Left ventricle myocardium superior (tissue), 1 donor: ENCODE results near the gene VKORC1. TPM values are rescaled to one million over a fixed set of nuclear protein-coding genes. Genes with fewer than 3 reads are reported as not detected.
"Not testable (repeated sequence)": the region's sequence is repeated elsewhere in the genome, so short reads cannot be mapped to it uniquely, and the experiment has no call there.

Experiments
- ATAC-seq: fragments of 200-7000 bp; cut with Tn5 transposase; one replicate; pipeline ENCODE4 v1.9.1; 2020; ENCODE audit warnings: mild to moderate bottlenecking, moderate library complexity
- DNase-seq: peaks from one replicate; pipeline ENCODE4 v3.0.0-alpha.2; 2020
- intact Hi-C: fragments of 100-400 bp; cut with micrococcal nuclease; formaldehyde crosslinking; loops from one replicate; pipeline ENCODE4 v1.11.0; 2022
- total RNA-seq: library from RNA; stranded (reverse); fragmentation: NEBNext Ultra II Directional; extraction: Animal tissue kit (Norgen Biotek cat#: 25700); gene quantifications from one replicate; pipeline ENCODE4 v1.2.1, GENCODE V29; 2021
- donor health status: DM: no; HTN: yes; CAD: no; lungs with severe emphysema.

VKORC1 gene
- total RNA-seq, 1 donor from 2014 or later, result 39.9 TPM

- peak; percentile 34 for DNase-seq
- intact Hi-C loops, result no loop called here
- ATAC-seq, result no peak
Observed at GRCh38 chr16:31108794-31109558, 14.4 kb upstream of the VKORC1 start.

- DNase-seq (peak; percentile 91), ATAC-seq (peak; percentile 79)
- intact Hi-C loops, result no loop called here
Observed at GRCh38 chr16:31108035-31108793, 13.6 kb upstream of the VKORC1 start, which contains the start of gene BCKDK. Gene BCKDK (plus strand): TSS chr16:31108386. CDS start chr16:31109224, 838 bp downstream.

- DNase-seq, result no peak
- no peak for ATAC-seq
- intact Hi-C loops, result no loop called here
Observed at GRCh38 chr16:31107465-31107867, 12.9 kb upstream of the VKORC1 start.

- ATAC-seq, result no peak
- no peak for DNase-seq
- intact Hi-C loops, result no loop called here
Observed at GRCh38 chr16:31106509-31107464, 12.2 kb upstream of the VKORC1 start.

DNA sequence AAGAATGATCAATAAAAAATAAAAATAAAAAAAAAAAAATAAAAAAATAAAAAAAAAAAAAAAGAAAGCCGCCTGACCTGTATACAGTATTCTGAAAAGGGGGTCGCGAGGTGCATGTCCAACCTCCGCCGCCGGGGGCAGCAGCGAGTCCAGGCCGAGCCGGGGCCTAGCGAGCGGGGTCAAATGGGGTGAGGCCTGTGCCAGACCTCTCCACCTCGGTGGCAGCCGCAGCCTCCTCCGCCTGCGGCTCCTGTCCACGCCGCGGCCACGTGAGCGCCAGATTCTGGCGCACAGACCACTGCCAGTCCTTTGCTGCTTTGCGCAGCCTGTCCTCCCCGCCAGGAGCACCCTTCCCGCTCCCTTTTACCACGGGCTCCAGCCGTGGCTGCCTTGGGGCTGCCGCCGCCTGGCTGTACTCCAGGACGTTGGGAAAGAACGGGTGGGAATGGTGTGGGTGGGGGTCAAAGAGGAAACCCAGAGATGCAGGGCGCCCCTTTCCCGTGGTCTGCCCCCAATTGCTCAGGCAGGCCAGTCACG, 11.1 kb upstream of the VKORC1 start:
- peak; percentile 94 for DNase-seq
- intact Hi-C loops, result no loop called here
- ATAC-seq, result peak; percentile 91

DNA sequence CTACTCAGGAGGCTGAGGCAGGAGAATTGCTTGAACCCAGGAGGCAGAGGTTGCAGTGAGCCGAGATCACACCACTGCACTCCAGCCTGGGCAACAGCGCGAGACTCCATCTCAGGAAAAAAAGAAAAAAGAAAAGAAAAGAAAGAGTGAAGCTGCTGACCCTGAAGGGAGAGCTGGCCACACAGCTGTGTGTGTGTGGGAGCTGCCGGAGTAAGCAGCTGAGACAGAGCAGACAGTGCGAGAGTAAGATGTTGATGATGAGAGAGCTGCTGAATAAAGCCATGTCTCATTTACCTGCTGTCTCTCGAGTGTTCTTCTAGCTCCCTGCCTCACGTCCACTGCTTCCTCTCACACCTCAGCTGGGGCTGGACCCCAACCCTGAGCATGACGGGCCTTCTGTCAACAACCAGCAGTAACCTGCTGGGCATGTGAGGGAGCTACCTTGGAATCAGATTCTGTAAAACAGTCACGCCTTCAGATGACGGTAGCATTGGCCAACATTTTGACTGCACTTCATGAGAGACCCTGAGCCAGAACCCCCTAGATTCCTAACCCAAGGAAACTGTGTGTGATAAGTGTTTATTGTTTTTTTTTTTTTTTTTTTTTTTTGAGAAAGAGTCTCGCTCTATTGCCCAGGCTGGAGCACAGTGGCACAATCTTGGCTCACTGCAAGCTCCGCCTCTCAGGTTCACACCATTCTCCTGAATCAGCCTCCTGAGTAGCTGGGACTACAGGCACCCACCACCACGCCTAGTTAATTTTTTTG, 6.5 kb upstream of the VKORC1 start:
- ATAC-seq, intact Hi-C loops, DNase-seq: not testable (repeated sequence)

DNA sequence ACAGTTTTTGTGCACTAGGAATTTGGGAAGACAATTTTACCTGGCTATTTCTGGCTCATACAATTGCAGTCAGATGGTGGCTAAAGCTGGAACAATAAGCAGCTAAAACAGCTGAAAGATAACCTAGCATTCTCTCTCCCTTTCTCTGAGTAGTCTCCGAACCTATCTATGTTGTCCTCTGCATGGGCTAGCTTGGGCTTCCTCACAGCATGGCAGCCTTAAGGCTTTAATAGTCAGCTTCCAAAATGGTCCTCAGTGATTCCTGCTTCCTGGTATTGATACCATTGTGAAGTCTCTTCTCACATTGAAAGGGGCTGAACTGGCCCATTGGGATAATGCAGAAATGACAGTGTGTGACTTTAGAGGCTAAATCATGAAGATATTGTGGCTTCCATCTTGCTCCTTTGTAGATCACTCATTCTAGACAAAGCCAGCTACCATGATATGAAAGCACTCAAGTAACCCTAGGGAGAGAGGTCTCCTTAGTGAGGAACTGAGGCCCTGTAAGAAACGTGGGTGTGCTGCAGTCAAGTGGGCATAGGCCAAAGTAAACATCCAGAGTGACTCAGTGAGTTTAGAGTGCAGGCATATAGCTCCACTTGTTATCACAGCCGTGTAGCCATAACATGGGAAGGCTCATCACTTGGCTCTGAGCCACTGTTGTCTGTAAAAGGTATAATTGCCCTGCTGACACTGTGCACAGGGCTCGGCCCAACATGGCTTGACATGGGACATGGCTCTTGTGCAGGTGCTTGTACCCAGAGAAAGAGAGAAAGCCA, 5.5 kb upstream of the VKORC1 start:
- intact Hi-C loops, result no loop called here
- ATAC-seq (no peak), DNase-seq (no peak)

DNA sequence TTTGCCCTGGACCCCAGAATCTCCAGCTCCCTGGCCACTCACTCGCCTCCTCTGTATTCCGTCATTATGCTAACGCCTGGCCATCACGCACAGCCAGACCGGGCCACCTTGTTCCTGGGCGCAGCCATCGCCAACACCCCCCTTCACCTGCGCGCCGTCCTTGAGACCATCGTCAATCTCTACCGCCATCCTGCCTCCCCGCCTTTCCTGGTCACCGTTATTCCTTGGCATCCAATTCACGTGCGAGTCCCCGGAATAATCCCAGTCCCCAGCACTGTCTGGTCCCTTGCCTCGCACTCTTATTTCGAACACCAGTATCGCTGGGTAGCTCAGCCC, 541 bp downstream of the VKORC1 start:
- no peak for DNase-seq
- intact Hi-C loops, result no loop called here
- ATAC-seq, result peak; percentile 13

- no peak for ATAC-seq
- no peak for DNase-seq
- intact Hi-C loops, result no loop called here
Observed at GRCh38 chr16:31093132-31093703, 1.4 kb downstream of the VKORC1 start.

- ATAC-seq, result no peak
- intact Hi-C loops, result no loop called here
Observed at GRCh38 chr16:31092330-31092729, 2.3 kb downstream of the VKORC1 start.

GRCh38 chr16:31090540-31090939, 4.1 kb downstream of the VKORC1 start:
- ATAC-seq (no peak), DNase-seq (no peak)
- intact Hi-C loops, result no loop called here

More at GRCh38 chr16:31092330-31092729, 2.3 kb downstream of the VKORC1 start:
- no peak for DNase-seq

DNA sequence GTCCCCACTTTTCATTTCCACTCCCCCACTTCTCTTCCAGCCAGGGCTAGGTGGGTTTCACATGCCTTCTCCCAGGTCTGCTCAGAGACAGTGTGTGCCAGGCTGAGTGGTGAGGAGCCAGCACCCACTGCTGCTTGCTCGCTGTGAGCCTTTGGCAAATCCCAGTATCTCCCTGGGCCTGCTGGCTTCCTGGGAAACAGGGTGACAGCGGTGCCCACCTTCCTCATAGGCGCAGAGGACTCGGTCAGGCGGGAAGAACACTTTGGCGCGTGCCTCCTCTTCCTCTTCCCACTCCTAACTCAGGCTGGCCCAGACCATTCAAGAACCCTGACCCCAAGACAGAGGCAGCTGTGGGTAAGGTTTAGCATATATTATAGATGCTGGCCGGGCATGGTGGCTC, 5.4 kb downstream of the VKORC1 start:
- ATAC-seq, result no peak
- intact Hi-C loops, result no loop called here
- DNase-seq, result no peak

DNA sequence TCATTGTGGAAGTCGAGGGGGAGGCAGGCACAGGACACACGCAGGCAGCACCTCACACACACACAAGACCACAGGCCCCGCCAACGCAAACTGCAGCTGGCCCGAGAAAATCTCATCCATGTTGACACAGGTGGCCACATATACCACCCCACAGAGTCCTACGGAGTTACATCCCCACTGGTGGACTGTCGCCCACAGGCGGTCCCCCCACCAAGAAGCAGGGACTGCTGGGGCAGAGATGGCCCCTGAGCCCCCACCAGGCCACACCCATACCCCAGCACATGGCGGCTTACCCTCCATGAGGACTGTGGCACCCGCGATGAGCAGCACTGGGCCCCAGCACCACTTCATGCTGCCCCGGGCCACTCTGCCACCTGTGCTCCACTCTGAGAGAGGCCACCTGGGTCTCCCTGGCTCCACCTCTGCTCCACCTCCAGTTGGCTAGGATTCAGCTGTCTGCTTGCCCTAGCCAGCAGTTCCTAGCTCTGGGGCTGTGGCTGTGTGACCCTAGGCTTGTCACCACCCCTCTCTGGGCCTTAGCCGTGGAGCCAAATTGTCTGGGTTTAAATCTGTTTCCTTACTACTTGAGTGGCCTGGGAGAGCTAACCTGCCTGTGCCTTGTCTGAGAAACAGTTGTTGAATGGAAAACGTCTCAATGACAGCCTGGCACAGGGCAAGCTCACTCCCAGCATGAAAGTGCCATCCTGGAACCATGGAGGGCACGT, 6.0 kb downstream of the VKORC1 start, which contains the start of gene PRSS53:
Gene PRSS53, minus strand, starts transcription at position 485 of the 725 bp plus-strand sequence. Its CDS starts 134 bp downstream, at position 351.
- DNase-seq, result no peak
- intact Hi-C loops, result no loop called here
- no peak for ATAC-seq

GRCh38 chr16:31087971-31088370, 6.6 kb downstream of the VKORC1 start:
- no peak for DNase-seq
- intact Hi-C loops, result no loop called here
- no peak for ATAC-seq

DNA sequence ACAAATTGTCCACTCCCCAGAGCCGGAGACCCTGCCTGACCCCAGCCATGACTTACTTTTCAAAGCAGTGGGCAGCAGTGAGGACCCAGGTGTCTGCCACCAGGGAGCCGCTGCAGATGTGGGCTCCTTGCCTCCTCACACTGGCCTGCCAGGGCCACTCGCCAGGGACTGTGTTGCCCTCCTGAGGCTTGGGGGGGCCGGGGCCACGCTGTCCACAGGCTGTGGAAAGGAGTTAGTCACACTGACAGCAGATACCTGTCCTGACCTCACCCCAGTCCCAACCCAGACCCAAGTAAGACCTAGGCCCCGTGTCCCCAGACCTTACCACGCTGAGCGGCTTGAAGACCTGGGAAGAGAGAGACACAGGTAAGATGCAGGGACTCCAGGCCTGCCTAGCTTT, 7.1 kb downstream of the VKORC1 start:
- ATAC-seq (no peak), DNase-seq (no peak)
- intact Hi-C loops, result no loop called here

DNA sequence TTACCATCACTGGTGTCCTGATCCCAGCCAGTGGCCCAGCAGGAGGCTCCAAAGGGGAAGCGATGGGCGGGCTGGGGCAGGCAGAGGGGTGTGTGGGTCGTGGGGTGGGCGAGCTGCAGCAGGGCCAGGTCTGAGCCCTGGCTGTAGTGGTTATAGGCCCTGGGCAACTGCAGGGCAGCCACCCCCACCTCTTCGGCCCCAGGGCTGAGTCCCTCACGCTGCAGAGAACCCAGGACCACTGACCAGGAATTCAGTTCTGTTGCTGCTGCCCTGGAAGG, 8.0 kb downstream of the VKORC1 start:
- no peak for DNase-seq
- ATAC-seq, result no peak
- intact Hi-C loops, result no loop called here
